Bone marrow (tissue), 2 donors: ENCODE results near the gene PRRC2A.
"Not testable (repeated sequence)": the region's sequence is repeated elsewhere in the genome, so short reads cannot be mapped to it uniquely, and the experiment has no call there.

Experiments
- DNase-seq, 2 donors: peaks; one replicate each; lab custom pipeline; 2025; lab: John Stamatoyannopoulos, UW

The PRRC2A gene

DNA sequence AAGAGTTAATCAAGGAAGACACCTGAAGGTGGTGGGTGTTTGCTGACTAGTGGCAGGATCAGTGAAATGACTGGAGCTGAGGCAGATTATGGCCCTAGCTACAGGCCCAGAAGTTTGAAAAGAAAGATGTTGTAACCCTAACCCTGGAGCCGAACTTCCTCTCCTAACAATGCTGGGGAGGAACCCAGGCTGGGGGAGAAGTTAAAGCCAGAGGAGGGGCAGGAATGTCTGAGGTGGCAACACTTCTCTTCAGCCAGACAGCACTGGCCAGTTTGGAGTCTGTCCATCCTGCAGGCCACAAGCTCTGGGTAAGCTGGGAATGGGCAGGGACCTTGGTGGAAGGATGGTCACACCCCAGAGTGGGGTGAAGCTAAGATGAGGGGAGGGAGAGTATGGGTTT is 34.5 kb upstream of the PRRC2A start, which contains the start of gene LST1:
Gene LST1, plus strand, starts transcription at position 270 of the 400 bp plus-strand sequence. CDS start 1,023 bp downstream, outside the sequence.
- DNase-seq, result peak in 1 of 2 donors; percentile 65

DNA sequence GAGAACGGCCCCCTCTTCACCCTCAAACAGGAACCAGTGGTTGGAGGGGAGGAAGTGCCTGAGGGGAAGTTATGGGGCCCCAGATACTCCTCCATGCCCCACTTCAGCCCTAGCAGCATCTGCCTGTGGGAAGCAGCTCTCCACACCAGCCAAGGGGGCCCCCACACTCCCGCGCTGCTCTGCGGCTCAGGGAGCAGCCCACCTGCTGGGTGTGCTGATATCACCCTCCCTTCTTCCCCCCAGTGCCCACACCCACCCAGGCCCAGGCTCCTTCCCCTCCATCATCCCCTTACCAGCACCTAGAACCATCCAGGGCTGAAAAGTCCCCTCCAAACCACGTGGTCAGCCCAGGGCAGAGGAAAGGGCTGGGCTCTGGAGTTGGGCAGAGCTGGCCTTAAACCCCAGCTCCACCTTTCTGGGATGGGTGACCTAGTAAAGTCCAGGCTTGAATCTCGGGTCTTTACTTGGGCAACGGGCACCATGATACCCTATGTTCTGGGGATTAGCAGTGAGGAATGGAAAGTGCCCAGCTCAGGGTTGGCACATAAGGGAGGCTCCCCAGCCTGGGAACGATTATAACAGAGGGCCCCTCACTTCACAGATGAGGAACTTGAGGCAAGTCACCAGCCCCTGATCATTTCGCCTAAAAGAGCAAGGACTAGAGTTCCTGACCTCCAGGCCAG is 33.8 kb upstream of the PRRC2A start:
- DNase-seq, result peak; percentile 45 to 92

- DNase-seq, result no peak
These were observed 32.4 kb upstream of the PRRC2A start for GRCh38 chr6:31587791-31588777.

DNA sequence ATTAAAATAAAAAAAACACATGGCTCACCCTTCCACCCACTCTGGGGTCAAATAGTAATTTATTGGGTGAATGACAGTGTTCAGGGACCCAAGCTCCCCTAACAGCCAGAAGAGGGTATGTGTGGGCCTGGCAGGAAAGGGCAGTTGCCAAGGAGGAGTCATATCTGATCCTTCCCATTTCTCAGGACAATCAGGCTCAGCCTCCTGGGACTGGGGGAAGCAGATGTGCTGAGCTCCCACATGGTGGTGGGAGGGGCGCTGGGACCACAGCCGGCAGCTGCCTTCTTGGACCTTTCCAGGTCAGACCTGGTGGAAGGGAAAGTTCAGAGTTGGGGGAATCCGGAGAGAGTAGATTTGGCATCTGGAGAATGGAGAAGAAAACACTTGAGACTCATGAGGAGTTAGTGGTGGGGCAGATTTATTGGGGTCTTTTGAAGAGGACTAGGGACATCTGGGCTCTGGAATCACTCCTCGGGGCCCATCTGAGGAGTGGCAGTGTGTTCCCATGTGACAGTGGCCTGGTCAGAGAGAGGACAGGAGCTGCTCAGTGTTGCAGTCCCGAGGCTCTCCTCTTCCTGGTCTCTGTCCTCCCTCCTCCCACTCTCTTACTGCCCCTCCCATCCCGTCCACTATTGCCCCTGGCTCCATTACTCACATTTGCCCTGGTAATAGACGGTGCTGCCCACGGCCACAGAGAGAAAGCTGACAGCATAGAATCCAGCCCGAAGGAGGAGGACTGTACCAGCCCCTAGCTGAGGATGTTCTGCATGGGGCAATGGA is 31.5 kb upstream of the PRRC2A start:
- no peak for DNase-seq

DNA sequence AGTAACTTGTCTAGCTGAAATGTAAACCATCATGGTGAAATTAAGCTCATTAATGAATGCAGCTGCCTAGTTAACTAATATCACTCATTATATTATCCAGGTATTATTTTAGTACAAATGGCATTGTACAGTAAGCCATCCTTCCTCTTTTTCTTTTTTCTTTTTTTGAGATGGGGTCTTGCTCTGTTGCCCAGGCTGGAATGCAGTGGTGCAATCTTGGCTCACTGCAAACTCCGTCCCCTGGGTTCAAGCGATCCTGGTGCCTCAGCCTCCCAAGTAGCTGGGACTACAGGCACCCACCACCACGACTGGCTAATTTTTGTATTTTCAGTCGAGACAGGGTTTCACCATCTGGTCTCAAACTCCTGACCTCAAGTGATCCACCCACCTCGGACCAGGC is 29.8 kb upstream of the PRRC2A start:
- not testable (repeated sequence) for DNase-seq

GRCh38 chr6:31592396-31592771 is 28.1 kb upstream of the PRRC2A start:
- DNase-seq, result no peak

DNA sequence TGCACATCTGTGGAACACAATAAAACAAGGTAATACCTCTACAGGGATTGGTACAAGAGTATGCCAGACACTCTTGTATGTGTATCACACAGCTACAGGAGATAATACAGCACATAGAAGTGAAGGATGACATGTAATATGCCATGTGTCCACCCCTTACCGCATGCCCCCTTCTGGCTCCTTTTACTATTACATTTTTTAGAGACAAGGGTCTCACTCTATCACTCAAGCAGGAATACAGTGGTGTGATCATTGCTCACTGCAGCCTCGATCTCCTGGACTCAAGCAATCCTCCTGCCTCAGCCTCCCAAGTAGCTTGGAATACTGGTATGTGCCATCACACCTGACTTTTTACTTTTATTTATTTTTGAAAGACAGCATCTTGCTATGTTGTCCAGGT is 23.5 kb upstream of the PRRC2A start:
- peak in 1 of 2 donors; percentile 83 for DNase-seq

DNA sequence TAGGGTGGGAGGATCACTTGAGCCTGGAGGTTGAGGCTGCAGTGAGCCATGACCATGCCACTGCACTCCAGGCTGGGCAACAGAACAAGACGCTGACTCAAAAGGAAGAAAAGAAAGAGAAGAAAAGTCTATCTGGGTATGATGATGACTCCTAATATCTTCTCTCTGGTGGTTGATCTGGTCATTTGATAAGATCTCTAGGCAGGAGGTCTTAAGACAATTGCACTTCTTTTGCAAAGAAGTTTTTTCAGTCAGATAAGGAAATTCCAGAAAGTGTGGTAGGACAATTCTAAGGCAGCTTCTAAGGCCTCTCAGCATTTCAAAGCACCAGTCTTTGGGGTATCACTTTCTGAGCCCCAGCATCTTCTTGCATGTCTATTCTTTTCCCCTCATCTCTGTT is 13.2 kb upstream of the PRRC2A start:
- no peak for DNase-seq

GRCh38 chr6:31609519-31610406 is 10.8 kb upstream of the PRRC2A start:
- DNase-seq, result no peak

DNA sequence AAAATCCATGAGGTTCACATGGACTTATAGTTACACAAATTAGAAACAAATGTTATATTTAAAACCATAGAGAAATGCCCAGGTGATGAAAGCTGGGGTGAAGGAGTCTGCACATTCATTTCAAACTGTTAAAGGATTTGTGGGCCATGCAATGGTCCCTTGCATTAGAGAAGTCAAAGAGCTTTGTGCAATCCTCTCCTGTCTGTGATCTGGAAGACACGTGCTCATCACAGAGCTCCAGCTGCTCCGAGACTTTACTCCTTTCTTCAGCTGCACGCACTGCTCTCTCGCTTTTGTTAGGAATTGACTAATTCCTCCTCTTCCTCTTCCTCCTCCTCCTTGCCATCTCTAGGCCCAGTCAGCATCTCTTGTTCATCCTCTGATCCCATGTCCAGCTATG is 9.5 kb upstream of the PRRC2A start:
- DNase-seq, result no peak

- no peak for DNase-seq
These were observed 6.4 kb upstream of the PRRC2A start for GRCh38 chr6:31614075-31614619.

DNA sequence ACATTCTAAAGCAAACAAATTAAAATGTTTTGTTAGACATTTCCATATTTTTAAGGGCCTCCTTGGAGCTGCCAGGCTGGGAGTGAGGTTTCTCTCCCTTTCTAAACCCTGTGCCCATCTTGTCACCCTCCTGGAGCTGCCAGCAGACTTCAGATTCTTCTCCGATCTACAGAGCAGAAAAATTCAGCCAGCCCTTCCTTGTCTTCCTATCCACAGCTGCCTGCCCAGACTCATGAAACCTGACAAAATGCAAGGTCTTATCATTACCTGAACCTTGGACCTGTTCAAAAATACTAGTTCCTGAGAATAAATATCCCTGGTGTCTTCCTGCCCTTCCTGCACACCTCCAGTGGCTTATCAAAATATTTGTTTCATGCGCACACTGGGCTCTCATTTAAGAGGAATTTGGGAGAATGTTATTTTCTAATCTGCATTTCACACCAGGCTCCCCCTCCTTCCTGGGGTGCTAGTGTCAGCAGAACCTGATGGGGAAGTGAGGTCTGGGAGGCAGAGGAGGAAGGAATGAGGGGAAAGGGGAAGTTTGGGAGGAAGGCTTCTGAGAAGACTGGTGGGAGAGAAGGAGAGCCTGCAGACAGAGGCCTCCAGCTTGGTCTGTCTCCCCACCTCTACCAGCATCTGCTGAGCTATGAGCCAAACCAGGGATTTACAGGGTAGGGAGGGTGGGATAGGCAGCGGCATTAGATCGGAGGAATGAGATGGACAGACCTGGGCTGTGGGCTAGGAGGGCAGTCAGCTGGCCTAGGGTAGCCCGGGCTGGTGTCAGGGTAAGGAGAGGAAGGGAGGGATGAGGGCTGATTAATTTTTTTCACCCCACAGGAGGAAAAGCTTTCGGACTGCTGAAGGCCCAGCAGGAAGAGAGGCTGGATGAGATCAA is 5.6 kb upstream of the PRRC2A start, which contains the start of gene AIF1:
Gene AIF1, plus strand, starts transcription at position 551 of the 895 bp plus-strand sequence. Its CDS starts 96 bp downstream, at position 647.
- DNase-seq, result no peak

DNA sequence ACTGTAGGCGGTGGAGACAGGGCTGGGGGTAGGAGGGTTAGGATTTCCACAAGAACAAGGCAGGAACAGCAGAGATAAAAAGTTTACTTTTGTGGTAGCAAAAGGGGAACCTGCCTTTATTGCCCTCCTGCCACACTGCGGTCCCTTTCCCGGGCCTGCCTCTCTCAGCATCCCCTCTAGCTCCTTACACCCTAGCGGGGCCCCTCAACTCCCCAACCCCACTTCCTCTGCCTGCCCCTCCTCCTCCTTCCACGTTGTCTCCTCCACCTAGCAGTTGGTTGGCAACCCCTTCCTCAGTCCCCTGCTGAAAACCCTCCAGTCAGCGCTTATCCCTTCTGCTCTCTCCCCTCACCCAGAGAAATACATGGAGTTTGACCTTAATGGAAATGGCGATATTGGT is 4.8 kb upstream of the PRRC2A start:
- DNase-seq, result peak; percentile 17 to 77

DNA sequence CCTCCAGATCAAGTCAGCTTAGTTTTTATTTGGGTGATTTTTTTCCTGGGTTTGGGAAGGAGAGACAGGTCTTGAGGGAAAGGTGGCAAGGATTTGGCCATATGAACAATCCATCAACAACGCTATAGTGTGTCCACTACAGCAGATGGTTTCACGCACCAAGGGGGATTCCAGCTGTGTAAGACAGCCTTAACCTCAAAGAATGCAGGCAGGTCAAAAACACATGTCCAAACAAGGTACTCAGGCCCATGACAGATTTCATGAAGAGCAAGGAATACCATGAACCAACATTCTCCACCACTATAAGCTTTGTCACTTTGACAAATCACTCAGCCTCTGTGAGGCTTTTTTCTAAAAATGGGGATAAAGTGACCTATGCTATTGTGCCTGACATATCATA is 3.5 kb upstream of the PRRC2A start:
- DNase-seq, result no peak

GRCh38 chr6:31619805-31620585 is 520 bp upstream of the PRRC2A start:
- DNase-seq, result peak; percentile 97 to 98

DNA sequence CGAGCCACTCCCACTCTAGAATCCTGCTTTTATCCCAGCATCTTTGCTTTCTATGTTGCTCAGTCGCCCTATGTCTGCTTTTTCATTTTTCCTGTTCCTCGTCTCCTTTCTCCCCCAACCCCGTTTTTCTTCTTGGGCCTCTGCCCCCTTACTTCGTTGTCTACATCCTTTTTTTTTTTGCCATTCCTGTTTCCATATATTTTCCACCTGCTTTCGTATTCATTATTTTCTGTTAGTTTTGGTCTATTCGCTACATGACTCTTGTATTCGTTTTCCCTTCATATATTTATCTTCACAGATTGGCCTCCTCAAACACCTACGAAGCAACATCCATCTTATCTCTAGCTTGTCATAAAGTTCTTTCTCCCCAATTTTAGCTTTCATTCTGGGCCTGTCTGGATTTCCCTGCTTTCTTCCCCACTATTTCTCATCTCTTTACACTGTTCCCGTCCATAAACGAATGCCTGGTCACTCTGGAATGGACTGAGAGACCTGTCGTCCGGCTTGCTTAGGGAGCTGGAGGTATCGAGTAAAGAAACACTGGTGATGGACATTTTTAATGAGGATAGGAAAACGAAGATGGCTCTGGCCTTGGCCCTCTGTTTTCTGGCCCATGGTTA is 915 bp downstream of the PRRC2A start:
- no peak for DNase-seq

- no peak for DNase-seq
These were observed 1.5 kb downstream of the PRRC2A start for GRCh38 chr6:31621991-31622390.

GRCh38 chr6:31622684-31623091 is 2.2 kb downstream of the PRRC2A start:
- DNase-seq, result no peak
